Uterus (tissue), 4 donors: ENCODE results near the gene GMCL1. TPM values are rescaled to one million over a fixed set of nuclear protein-coding genes. Genes with fewer than 3 reads are reported as not detected.
A peak's percentile ranks its signal among the peaks of the same experiment; 100 is the strongest.
"Not testable (repeated sequence)": the region's sequence is repeated elsewhere in the genome, so short reads cannot be mapped to it uniquely, and the experiment has no call there.

Experiments
- DNase-seq, 2 donors: peaks; one replicate each; pipeline ENCODE4 v3.0.0-alpha.2; 2019 to 2020
- H3K27ac ChIP-seq, 2 donors: fragments of 200-600 bp; sonication (generic); 1 replicate in 1 of 2; 2 replicates in 1 of 2; pipeline ENCODE4 v1.5.1; 2016 to 2018
- H3K27me3 ChIP-seq, 2 donors: fragments of 200-600 bp; sonication (generic); one replicate each; pipeline ENCODE4 v1.5.1; 2018 to 2019; ENCODE audit warnings: control low read depth in 1 of 2
- H3K36me3 ChIP-seq, 2 donors: fragments of 200-600 bp; sonication (generic); one replicate each; pipeline ENCODE4 v1.5.1; 2019; ENCODE audit warnings: control low read depth in 1 of 2
- H3K4me1 ChIP-seq, 2 donors: fragments of 200-600 bp; sonication (generic); one replicate each; pipeline ENCODE4 v1.5.1; 2018 to 2019; ENCODE audit warnings: control low read depth in 1 of 2
- H3K4me3 ChIP-seq, 2 donors: fragments of 200-600 bp; sonication (generic); 1 replicate in 1 of 2; 2 replicates in 1 of 2; pipeline ENCODE4 v1.5.1; 2018 to 2019; ENCODE audit warnings: mild to moderate bottlenecking in 1 of 2
- H3K9me3 ChIP-seq, 2 donors: fragments of 200-600 bp; sonication (generic); one replicate each; pipeline ENCODE4 v1.5.1; 2019; ENCODE audit warnings: control low read depth in 1 of 2
- POLR2A ChIP-seq, 2 donors: fragments of 450-650 bp; IDR thresholded peaks; one replicate each; pipeline ENCODE4 v1.6.1; 2016; ENCODE audit warnings: antibody characterized with exemption in 2 of 2, mild to moderate bottlenecking in 1 of 2, moderate library complexity in 1 of 2
- intact Hi-C: fragments of 100-400 bp; cut with DNase I; formaldehyde crosslinking; loops from one replicate; pipeline ENCODE4 v1.15.1; 2023; ENCODE audit warnings: low total_unique reads
- total RNA-seq, 4 donors: library from RNA; depleted of rRNA in 3 of 4; stranded (reverse); fragments of >200 nt in 3 of 4; gene quantifications; one replicate each; pipeline versions ENCODE4 v1.1.0 to v1.2.4, GENCODE V29; 2014 to 2023
- TF ChIP-seq, protein P1 (sequence below), 4 experiments: fragments of 200-600 bp in 2 of 4; fragments of 450-650 bp in 2 of 4; sonication (generic) in 2 of 4; IDR thresholded peaks; one replicate each; pipeline ENCODE4 v1.5.1; 2016 to 2019; ENCODE audit warnings: antibody characterized with exemption in 4 of 4, mild to moderate bottlenecking in 2 of 4, moderate library complexity in 1 of 4
- donor health status: DM: yes; HTN: yes; CAD: no.

Gene GMCL1
- total RNA-seq, 4 donors from 2014 or later = 5.6 to 23.3 (median 16.1) TPM

DNA sequence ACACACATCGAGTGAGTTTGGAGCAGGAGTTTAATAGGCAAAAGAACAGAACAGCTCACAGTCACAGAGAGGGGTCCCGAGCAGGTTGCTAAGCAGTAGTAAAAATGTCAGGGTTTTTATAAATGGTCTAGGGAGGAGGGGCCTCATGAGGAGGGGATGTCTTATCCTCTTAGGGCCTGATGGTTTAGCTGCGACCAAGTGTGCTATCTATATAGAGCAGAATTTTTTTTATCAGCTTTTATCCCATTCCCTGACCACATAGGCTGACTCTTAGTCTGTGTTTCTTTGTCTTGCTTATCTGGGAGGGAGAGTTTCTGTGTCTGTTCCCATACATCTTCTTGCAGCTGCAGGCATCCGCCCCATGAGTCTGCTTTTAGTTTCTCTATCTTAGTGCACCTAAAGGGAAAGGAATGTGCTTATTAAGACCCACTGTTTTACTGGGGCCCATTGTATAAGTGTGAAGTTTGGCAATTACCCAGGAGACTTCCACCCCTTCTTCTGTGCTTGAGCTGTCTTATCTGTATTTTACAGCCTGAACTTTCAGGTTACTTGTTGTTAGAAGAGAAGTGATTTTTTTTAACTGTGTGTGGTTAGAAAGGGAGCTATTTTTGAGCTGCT, 30.4 kb upstream of the GMCL1 start:
- Histone ChIP-seq H3K27me3 (no peaks in the 10 kb centered on the region), H3K27ac (peak overlapping the region; percentile 84 to 88), H3K9me3 (no peaks in the 10 kb centered on the region), H3K36me3 (no peaks in the 10 kb centered on the region), H3K4me3 (peak overlapping the region; percentile 24 to 45), H3K4me1 (peaks cover 0 to 6% of the 10 kb centered on the region in 2 donors)
- TF ChIP-seq POLR2A (IDR thresholded peaks at IDR 0.05) = no peak
- TF ChIP-seq, protein P1, sequence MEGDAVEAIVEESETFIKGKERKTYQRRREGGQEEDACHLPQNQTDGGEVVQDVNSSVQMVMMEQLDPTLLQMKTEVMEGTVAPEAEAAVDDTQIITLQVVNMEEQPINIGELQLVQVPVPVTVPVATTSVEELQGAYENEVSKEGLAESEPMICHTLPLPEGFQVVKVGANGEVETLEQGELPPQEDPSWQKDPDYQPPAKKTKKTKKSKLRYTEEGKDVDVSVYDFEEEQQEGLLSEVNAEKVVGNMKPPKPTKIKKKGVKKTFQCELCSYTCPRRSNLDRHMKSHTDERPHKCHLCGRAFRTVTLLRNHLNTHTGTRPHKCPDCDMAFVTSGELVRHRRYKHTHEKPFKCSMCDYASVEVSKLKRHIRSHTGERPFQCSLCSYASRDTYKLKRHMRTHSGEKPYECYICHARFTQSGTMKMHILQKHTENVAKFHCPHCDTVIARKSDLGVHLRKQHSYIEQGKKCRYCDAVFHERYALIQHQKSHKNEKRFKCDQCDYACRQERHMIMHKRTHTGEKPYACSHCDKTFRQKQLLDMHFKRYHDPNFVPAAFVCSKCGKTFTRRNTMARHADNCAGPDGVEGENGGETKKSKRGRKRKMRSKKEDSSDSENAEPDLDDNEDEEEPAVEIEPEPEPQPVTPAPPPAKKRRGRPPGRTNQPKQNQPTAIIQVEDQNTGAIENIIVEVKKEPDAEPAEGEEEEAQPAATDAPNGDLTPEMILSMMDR (IDR thresholded peaks at IDR 0.05) = no peak
- intact Hi-C loops = no loop called here
- DNase-seq = peak in 1 of 2 donors; percentile 36

GRCh38 chr2:69801745-69802290, 27.6 kb upstream of the GMCL1 start:
- DNase-seq = no peak
- Histone ChIP-seq H3K9me3 (no peaks in the 10 kb centered on the region), H3K4me1 (peaks cover 0 to 6% of the 10 kb centered on the region in 2 donors), H3K4me3 (no peak overlapping the region), H3K27ac (no peak overlapping the region), H3K27me3 (no peaks in the 10 kb centered on the region), H3K36me3 (no peaks in the 10 kb centered on the region)
- TF ChIP-seq, protein P1 (IDR thresholded peaks at IDR 0.05) = no peak
- no peak for TF ChIP-seq POLR2A (IDR thresholded peaks at IDR 0.05)
- intact Hi-C loops = no loop called here

GRCh38 chr2:69802781-69803367, 26.6 kb upstream of the GMCL1 start:
- H3K27me3 ChIP-seq, H3K4me1 ChIP-seq, DNase-seq, H3K27ac ChIP-seq, H3K9me3 ChIP-seq, H3K36me3 ChIP-seq, H3K4me3 ChIP-seq, intact Hi-C loops: not testable (repeated sequence)

DNA sequence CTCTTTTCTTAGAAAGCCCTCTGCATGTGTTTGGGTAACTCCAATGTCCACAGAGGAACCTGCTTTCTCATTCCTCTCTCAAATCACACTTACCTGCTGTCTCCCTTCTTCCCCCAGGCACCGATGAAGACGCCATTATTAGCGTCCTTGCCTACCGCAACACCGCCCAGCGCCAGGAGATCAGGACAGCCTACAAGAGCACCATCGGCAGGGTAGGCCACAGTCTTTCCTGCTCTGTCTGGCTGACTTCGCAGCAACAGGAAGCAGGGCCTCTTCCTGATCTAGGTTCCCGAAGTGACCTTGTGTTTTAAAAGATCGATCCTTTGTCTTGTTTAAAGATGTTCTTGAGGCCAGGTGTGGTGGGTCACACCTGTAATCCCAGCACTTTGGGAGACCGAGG, 25.0 kb upstream of the GMCL1 start:
- no peak for DNase-seq
- intact Hi-C loops = no loop called here
- no peaks in the 10 kb centered on the region for H3K27me3 ChIP-seq
- no peak overlapping the region for H3K27ac ChIP-seq
- no peaks in the 10 kb centered on the region for H3K36me3 ChIP-seq
- H3K9me3 ChIP-seq = no peaks in the 10 kb centered on the region
- TF ChIP-seq POLR2A (IDR thresholded peaks at IDR 0.05) = no peak
- TF ChIP-seq, protein P1 (IDR thresholded peaks at IDR 0.05) = no peak
- H3K4me1 ChIP-seq = peaks cover 0 to 4% of the 10 kb centered on the region in 2 donors
- no peak overlapping the region for H3K4me3 ChIP-seq

DNA sequence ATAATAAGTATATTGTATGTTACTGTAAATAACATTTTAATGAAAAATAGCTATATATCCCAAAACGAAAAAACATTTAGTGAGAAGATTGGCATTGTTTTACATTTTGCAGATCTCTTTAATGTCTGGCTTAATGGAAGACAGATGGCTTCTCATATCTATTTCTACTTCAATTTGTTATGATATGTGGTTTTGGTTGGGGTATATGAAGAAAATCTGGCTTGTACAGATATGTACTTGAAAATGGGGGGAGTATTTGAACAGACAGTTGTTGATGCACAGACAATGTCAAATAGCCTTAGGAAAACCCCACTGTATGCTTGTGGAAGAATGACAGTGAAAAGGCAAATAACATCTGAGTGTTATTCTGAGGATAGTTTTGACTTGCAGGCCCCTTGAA, 23.6 kb upstream of the GMCL1 start:
- TF ChIP-seq, protein P1 (IDR thresholded peaks at IDR 0.05) = no peak
- no peak for TF ChIP-seq POLR2A (IDR thresholded peaks at IDR 0.05)
- Histone ChIP-seq H3K4me3 (no peak overlapping the region), H3K4me1 (no peaks in the 10 kb centered on the region), H3K27ac (no peak overlapping the region), H3K9me3 (no peaks in the 10 kb centered on the region), H3K36me3 (no peaks in the 10 kb centered on the region), H3K27me3 (no peaks in the 10 kb centered on the region)
- DNase-seq = no peak
- intact Hi-C loops = no loop called here
